NCI-H1092 (cell line): Measurements from ENCODE around the gene RNF123.

Source experiments
- DNase-seq: peaks from one replicate; lab custom pipeline; 2025; lab: John Stamatoyannopoulos, UW

The RNF123 gene

GRCh38 chr3:49703443-49703927, 14.1 kb downstream of the RNF123 start:
- no peak for DNase-seq

- DNase-seq = no peak
Observed at GRCh38 chr3:49703956-49704355, 14.6 kb downstream of the RNF123 start.

DNA sequence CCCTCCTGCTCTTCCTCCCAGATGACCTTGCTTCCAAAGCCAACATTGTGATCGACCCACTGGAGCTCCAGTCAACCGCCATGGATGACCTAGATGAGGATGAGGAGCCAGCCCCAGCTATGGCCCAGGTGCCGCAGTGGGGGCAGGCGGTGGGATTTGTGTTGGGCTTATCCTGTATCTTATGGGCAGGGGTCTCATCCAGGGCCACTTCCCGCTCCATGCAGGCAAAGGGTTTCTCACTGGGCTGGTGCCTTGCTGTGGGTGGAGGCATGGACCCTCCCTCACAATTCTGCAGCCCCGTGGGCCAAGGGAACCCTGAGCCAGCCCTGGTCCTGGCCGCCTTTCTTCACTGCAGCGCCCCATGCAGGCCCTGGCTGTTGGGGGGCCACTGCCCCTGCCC, 15.3 kb downstream of the RNF123 start:
- no peak for DNase-seq

DNA sequence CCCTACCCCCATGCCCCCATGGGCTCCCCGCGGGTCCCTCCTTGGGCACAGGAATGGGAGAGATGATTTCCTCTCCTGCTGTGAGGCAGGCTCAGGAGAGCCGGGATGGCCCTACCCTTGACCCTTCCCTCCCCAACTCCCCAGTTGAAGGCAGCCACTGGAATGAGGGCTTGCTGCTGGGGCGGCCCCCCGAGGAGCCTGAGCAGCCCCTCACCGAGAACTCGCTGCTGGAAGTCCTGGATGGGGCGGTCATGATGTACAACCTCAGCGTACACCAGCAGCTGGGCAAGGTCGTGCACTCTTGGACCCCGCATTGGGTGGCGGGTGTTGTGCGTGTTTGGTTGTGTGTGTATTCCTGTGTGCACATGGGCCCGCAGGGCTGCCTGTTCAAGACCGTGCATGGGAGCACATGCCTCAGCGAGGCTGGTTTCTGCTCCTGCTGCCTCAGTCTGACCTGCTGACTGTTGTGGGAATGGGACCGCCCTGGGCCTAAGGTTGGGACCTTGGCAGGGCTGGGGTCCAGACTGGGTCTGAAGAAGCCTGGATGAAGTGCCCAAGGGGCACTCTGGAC, 16.1 kb downstream of the RNF123 start:
- DNase-seq = no peak

- DNase-seq = no peak
Observed at GRCh38 chr3:49706456-49707112, 17.2 kb downstream of the RNF123 start.

DNA sequence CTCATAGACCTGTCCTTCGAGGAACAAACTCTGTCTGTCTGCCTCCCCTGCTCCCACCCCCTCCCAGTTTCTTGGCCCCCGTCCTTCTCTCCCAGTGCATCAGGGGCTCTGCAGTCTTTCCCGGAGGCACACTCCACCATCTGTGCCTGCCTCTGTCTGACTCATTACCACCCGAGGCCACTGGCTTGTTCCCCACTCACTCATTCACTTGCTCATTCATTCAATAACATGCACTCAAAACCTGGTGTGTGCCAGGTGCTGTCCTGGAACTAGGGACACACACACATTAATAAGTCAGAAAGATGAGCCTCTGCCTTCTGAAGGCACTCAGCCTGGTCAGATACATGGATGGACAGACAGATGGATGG, 17.7 kb downstream of the RNF123 start:
- no peak for DNase-seq

GRCh38 chr3:49709852-49710251, 20.5 kb downstream of the RNF123 start:
- no peak for DNase-seq

GRCh38 chr3:49711489-49711888, 22.1 kb downstream of the RNF123 start:
- DNase-seq = no peak

GRCh38 chr3:49712166-49712565, 22.8 kb downstream of the RNF123 start:
- DNase-seq = no peak

DNA sequence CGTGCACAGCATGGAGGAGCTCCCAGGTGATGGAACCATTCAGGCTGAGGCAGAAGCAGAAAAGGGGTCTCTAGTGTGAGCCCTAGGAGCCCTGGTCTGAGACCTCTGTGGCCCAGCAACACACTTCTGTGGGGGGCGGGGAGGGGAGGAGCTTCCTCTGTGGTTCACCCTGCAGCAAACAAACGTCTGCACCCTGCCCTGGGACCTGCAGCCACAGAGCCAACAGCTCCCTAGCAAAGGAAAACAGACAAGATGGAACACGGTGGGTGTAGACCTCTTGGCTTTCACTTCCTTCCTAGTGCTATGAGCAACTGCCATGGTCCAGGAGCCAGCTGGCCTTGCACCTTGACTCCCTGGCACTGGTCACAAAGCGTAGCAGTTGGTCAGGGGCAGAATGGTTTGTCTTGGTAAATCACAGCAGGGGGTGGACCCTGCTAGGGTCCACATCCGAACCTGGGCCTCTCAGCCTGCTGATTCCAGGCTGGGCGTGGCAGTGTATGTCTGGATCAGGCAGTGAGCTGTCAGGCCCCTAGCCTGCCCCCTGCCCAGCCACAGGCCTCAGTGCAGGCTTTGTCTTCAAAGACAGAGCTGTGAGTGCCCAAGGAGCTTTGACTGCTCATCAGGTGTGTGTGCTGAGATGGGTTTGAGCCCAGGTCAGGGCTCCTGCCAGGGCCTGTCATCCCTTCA, 23.4 kb downstream of the RNF123 start:
- no peak for DNase-seq

- DNase-seq = no peak
Observed at GRCh38 chr3:49713336-49714105, 24.2 kb downstream of the RNF123 start.

- no peak for DNase-seq
Observed at GRCh38 chr3:49714728-49715550, 25.6 kb downstream of the RNF123 start.

- no peak for DNase-seq
Observed at GRCh38 chr3:49715611-49716121, 26.3 kb downstream of the RNF123 start.

GRCh38 chr3:49716169-49716568, 26.8 kb downstream of the RNF123 start:
- DNase-seq = no peak

DNA sequence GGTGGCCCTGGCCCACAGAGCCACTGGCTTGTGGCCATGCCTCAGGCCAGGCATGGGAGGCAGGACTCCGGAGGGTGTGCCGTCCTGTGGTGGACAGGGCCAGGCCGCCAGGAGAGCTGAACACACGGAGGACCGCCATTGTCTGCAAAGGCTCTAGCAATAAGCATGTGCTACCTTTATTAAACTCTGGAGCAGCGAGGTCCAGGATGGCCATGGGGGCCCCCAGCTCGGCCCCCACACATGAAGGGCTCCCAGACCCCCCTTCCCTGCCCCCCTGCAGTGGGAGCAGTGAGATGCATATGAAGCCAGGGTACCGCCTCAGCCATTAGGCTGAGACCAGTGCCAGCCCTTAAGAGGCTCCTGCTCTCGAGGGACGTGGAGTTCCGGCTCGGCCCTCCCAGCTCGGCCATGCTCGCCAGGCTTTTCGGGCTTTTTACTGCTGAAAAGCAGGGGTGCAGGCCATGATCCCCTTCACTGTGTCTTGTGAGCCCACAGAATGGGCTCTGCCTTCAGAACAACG, 27.4 kb downstream of the RNF123 start:
- no peak for DNase-seq

- no peak for DNase-seq
Observed at GRCh38 chr3:49717211-49717958, 28.0 kb downstream of the RNF123 start.

DNA sequence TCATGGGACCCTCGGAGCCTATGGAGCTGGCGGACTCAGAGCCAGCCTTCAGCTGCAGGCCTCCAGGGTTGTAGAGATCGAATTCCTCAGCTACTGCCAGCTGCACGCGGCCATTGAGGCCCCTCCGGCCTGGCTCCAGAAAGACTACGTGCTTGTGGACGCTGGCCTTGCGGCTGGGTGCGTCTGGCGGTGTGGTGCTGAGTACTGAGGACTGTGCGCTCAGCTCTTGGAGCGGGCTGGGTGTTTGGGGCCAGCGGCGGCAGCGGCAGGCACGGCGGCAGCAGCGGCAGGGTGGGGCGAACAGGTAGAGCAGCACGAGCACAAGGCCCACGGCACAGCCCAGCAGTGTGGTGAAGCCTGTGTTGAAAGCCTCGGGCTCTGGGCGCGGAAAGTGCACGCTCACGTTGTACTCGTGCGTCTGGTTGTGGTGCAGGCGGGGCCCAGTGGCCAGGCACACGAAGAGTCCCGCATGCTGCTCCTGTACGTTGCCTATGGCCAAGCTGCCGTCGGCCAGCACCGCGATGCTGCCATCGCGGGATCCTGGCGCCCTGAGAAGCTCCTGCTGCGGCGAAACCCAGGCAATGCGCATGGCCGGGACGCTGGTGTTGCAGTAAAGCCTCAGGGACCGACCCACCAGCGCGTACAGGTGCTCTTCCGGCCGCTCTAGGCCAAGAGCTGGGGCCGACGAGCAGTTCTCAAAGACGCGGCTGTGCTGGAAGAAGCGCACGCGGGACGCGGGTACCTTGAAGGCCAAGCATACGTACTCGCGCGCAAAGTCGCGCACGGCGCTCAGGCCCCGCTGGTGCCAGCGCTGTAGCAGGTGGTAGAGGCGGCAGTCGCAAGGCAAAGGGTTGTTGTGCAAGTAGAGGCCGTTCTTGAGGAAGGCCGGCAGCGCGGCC, 28.9 kb downstream of the RNF123 start:
- DNase-seq = no peak

DNA sequence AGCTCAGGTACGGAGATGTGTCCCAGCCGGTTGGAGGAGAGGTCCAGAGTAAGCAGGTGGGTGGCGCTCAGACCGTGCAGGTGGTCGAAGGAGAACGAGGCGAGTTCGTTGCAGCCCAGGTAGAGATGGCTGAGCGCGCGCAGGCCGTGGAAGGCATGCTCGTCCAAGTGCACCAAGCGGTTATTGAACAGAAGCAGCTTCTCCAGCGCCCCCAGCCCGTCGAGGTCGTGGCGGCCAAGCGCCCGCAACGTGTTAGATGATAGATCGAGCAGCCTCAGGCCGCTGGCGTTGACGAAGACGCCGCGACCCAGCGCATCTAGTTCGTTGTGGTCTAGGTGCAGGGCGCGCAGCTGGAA, 29.5 kb downstream of the RNF123 start:
- no peak for DNase-seq

- DNase-seq = peak; percentile 81
Observed at GRCh38 chr3:49719214-49719884, 30.0 kb downstream of the RNF123 start, which contains the start of gene AMIGO3. AMIGO3 (minus strand) TSS chr3:49719684; CDS start chr3:49719465, 219 bp downstream.
